GM18508 (cell line): ENCODE data around the gene MAP2K5.

ENCODE experiments used
- ATAC-seq: cut with Tn5 transposase; IDR thresholded peaks from one replicate; pipeline ENCODE4 v1.9.1; 2021; ENCODE audit warnings: moderate number of reproducible peaks; ENCODE audit not compliant: insufficient read depth, unreplicated experiment

MAP2K5 gene

GRCh38 chr15:67715170-67715569 lies 172.7 kb downstream of the MAP2K5 start:
- no peak for ATAC-seq

GRCh38 chr15:67716171-67716570 lies 173.7 kb downstream of the MAP2K5 start:
- no peak for ATAC-seq

DNA sequence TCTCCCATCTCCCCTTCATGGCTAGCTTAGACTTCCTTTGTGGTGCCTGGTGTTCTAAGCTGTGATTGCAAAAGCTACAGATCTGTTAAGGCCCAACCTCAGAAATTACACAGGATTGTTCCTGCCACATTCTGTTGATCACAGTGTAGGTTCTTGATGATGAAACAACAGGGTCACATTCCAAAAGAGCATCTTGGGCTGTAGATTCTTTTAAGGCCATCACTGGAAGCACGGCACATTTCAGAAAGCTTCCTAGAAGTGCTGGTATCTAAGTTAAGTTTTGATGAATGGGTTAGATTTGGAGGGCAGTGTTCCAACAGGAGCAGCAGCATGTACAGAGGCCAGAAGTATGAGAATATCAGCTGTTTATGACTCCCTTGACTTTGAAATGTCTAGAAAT lies 175.3 kb downstream of the MAP2K5 start:
- no peak for ATAC-seq

GRCh38 chr15:67719330-67719959 lies 176.9 kb downstream of the MAP2K5 start:
- ATAC-seq = no peak

DNA sequence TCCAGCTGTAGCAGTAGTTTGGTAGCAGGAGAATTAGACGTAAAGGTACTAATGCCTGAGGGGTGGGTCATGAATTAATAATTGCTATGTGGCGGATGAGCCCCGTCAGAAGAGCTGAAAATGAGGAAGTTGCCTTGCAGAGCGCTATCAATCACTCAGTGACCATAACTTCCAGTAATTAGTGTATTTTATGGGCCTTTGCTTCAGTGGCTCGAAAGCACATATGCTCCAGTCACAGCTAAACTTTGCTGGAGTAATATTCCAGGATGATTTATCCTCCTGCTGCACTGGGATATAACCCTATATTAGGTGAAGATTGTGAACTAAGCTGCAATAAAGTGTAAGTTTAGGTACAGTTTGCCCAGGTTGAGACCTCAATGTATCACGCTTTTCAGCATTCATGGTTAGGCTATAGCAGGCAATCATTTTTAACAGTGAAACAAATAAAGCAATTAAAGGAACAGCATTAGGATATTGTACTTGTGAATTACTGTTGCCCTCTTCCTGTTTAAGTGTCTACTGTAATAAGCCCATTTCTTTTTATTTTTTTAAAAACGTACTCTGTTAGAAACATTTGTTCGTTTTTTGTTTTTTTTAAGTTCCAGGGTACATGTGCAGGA lies 178.2 kb downstream of the MAP2K5 start:
- ATAC-seq = no peak

- ATAC-seq = no peak
Observed at GRCh38 chr15:67722030-67722817, 179.7 kb downstream of the MAP2K5 start.

DNA sequence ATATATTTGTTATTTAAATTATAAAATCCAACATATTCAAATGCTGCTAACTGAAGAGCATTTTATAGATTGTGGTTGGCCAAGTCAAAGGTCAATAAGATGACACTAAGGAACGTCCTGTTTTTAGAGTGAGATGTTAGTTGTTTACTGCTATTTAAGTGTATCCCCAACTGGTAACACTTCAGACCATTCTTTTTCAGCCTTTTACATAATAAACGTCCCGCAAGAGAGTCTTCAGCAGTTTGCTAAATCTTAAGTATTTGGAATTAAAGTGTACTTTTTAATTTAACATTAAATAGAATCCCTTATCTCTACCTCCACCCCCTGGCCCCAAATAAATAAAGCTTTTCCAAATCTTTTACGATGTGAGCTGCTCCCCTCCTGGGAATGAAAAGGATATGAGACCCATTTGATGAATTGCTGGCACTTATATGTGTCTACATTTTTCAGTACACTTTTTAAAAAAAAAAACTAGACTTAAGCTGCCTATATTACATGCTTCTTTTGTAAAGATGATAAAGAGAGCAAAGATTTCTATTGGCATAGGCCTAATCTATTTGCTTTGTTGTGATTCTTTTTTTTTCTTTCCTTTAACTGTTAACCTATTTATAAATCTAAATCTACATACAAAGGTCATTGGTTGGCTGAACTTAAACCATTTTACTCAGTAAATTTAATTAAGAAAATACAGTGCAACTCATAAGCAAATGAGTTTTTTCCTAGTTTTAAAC lies 181.0 kb downstream of the MAP2K5 start:
- ATAC-seq = no peak

DNA sequence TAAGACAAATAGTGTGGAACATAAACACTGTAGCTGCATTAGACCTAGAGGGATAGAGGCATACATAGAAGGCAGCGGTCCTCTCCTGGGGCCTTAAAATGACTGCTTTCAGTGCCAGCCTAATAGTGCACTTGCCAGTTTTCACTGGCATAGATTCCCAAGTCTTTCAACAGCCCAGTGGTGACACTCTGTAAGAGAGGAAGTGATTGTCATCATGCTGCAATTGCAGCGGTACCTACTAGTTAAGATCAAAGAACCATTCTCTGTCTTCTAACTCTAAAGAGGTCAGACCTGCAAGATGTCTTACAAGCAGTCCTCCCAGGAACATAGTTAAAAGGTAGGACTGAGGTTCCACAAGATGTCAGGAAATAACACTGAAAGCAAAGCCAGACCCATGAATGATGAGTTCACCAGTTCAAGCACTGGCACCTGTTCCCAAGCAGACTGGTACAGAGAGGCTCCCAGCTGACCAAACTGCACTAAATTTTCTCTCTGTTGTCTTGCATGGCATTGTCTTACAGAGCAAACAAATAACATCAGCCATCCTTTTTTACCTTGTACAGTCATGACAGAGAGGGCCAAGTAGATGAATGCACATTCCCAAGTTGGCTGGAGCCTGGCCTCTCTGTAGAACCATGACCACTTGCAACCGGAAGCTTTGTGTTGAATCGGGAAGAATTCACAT lies 182.3 kb downstream of the MAP2K5 start:
- no peak for ATAC-seq

GRCh38 chr15:67730135-67730534 lies 187.6 kb downstream of the MAP2K5 start:
- no peak for ATAC-seq

DNA sequence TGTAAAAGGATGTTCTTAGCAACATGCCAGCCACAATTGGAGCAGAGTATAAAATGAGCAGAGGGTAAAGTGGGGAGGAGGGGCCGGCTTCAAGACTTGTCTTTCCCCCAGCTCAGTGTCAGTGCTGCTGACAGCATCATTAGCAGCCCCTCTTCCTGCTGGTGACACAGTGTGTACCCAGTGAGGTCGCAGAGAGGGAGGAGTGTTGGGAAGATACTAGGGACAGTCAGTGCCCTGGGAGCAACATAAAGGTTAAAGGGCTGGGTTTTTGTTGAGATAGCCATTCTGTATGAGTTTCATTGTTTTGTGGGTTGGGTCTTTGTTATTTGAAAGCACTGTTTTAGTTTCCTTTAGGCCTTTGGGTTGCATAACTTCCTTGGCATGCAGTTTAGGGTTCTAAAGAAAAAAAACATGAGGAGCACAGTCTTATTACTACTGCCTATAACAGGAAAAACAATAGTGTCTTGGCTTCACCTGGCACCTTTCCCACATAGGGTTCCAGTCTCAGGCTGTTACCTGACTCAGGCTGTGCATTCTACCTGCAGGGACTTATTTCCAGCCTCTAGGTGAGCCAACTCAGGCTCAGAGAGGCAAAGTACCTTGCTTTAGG lies 188.7 kb downstream of the MAP2K5 start:
- ATAC-seq = no peak

- ATAC-seq = no peak
Observed at GRCh38 chr15:67732164-67732563, 189.7 kb downstream of the MAP2K5 start.

GRCh38 chr15:67732671-67733374 lies 190.3 kb downstream of the MAP2K5 start:
- ATAC-seq = no peak

DNA sequence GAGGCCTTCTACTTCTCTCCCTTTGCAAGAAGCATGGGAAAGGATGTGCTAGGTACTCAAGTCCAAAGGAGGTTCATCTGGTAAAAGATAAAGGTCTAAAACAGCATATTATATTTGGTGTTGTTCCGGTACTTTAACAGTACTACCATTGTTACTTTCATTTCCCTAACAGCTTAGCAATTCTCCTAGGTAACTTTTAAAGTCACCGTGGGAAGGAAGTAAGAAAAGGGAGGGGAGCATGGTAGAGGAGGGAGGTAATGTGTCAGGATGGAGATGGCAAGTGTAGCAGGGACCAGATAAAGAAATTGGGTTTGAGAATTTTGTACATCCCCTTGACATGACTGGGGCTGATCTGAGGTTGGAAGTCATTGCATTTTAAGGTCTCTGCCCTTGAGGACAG lies 193.4 kb downstream of the MAP2K5 start:
- ATAC-seq = no peak

DNA sequence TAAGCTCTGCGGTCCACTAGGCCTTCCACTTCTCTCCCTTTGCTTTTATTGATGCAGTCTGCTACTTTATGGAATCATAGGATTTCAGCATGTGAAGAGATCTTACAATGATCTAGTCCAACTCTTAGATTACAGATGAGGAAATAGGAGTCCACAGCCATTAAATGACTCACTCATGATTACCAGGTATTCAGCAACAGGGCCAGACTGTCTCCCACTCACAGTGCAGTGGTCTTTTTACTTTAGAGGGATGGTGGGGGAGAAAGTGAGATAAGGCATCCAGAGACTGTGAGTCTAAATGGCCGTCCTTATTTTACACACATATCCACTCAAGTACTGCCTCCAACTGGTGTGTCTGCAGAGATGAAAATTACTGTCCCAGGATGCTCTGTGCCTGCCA lies 194.3 kb downstream of the MAP2K5 start:
- no peak for ATAC-seq

DNA sequence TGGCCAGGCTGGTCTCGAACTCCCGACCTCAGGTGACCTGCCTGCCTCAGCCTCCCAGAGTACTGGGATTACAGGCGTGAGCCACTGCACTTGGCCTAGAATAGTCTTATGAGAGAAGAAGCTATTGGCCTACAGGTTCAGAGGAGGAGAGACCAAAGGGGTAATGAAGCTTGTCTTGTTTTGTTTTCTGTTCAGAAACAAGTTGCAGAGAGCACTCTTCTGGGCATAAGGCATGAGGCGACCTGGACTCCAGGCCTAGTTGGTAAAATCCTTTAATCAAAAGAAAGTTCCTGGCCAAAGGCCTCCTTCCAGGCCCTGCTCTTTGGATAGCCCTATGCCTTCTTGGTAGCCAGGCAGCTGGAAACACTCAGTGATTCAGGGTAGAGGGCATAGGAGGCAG lies 195.6 kb downstream of the MAP2K5 start:
- no peak for ATAC-seq

DNA sequence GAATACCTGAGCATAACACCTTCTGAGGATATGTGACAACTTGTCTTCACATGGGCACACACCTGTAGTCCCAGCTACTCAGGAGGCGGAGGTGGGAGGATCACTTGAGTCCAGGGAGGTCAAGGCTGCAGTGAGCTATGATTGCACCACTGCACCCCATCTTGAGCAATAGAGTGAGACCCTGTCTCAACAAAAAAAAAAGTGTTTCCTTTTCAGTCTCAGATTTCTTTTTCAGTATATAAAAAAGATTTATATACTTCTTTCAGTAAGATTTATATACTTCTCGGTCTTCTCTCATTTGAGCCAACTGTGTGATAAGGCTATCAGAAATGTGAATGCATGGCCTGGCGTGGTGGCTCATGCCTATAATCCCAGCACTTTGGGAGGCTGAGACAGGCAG lies 197.9 kb downstream of the MAP2K5 start:
- no peak for ATAC-seq

GRCh38 chr15:67741308-67741707 lies 198.8 kb downstream of the MAP2K5 start:
- no peak for ATAC-seq

DNA sequence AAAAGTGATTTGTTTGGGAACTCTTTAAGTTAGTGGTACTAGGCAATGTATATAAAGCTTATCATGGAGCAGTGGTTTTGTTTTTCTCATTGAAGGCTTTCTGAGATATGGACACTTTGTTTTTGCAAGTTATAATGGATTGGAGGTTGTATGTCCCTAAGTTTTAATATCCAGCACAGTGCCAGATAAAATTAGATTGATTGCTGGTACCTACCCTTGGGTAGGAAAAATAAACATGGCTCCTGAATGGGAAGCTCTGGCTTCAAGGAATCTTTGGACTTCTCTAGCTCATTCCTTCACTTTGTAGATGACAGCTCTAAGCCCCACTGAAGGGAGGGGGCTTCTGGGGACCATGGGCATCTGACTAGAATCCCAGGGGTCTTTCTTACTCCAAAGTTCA lies 201.1 kb downstream of the MAP2K5 start:
- ATAC-seq = no peak

DNA sequence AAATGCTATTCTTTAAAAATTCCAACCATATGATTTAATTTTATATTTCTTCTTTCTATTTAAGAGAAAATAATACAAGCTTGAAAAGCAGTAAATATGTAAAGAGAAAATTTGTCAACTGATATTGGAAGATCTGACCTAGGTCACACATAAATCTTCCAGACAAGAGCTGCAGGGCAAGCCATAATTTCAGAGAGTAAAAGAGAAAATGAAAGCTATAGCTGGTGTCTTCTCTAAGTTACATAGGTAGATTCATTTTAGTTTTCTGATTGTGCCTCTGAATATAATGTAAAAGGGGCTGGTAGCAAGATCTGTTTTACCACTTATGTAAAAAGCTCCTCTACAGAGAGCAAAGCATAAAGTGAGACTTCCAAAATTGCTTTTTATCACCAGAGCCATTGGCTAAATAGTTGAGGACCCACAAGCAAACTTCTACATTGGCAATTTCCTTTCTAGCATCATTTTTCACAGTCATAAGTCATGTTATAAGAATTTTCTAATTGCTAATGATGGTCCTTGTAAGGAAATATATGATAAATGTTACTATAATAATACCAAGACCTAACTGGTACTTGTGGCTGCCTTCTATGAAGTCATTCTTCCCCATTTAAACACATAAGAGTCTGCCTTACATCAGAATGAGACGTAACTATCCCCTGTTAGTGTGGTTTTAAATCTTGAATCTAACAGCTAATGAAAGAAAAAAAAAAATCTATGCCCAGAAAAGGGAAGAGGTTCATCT lies 202.0 kb downstream of the MAP2K5 start:
- ATAC-seq = no peak
